ENCODE results near the gene EPC1. TPM values are rescaled to one million over a fixed set of nuclear protein-coding genes. Genes with fewer than 3 reads are reported as not detected.

Gene EPC1
- total and polyA plus RNA-seq, 10 of the 15 experiments (the other 5 are each of a cell fraction or from before 2014, with no cell fraction given), result 6.8 to 59.2 (median 19.4) TPM

GRCh38 chr10:32241946-32242345, 105.0 kb downstream of the EPC1 start (continued):
- TF ChIP-seq CUX1 (IDR thresholded peaks at IDR 0.05; ENCODE audit: insufficient replicate concordance, low read depth, low read length) (no peak), BACH1 (IDR thresholded peaks at IDR 0.05; ENCODE audit: borderline replicate concordance) (no peak), NR2F1 (conservative IDR thresholded peaks at IDR 0.05) (no peak)

- intact Hi-C loops (cut with micrococcal nuclease; ENCODE audit: unreplicated experiment), result no loop called here
- BruUV-seq (replicated peaks), result no TSS peak
- Histone ChIP-seq H3K27ac (ENCODE audit: control insufficient read depth, insufficient read depth) (no peak overlapping the region), H3K4me1 (ENCODE audit: control insufficient read depth, insufficient read depth, low read length) (no peaks in the 10 kb centered on the region), H3K9ac (ENCODE audit: control insufficient read depth, insufficient read depth, low read length) (no peak overlapping the region), H3K79me2 (ENCODE audit: control insufficient read depth, insufficient read depth, low read length) (no peaks in the 10 kb centered on the region), H3K4me3 (no peak overlapping the region), H3K4me2 (ENCODE audit: control insufficient read depth, insufficient read depth) (no peak overlapping the region), H3K9me3 (replicated peaks; ENCODE audit: control insufficient read depth, insufficient read depth, low read length) (no peaks in the 10 kb centered on the region), H2AFZ (ENCODE audit: control insufficient read depth, low read depth, low read length) (no peak overlapping the region), H4K20me1 (ENCODE audit: control insufficient read depth, insufficient read depth) (no peaks in the 10 kb centered on the region), H3K36me3 (ENCODE audit: control insufficient read depth in 2 of 2, insufficient read depth in 2 of 2, low read length in 1 of 2) (no peaks in the 10 kb centered on the region), H3K27me3 (replicated peaks in 1 of 2; ENCODE audit: control insufficient read depth in 2 of 2, insufficient read depth in 2 of 2, low read length in 1 of 2) (no peaks in the 10 kb centered on the region)
- no peak for ATAC-seq
- ChIA-PET SMC1A (ENCODE audit: uncharacterized antibody, unreplicated experiment) (interaction anchor here (1.5 kb wide), 1 partner anchor 15 kb away, joined by 5 read pairs; no protein-coding TSS in a partner anchor), POLR2A (interaction anchor here (0.8 kb wide), 1 partner anchor 11 kb away, joined by 3 read pairs; no protein-coding TSS in a partner anchor), RAD21 (ENCODE audit: unreplicated experiment) (no interaction called here), CTCF (no interaction called here)
- no peak for DNase-seq (ENCODE audit: low read depth, low spot score)
- no peak for TF ChIP-seq STAT3 (IDR thresholded peaks at IDR 0.05; ENCODE audit: low read depth, low read length)
- TF ChIP-seq JUNB (IDR thresholded peaks at IDR 0.05), result no peak
- TF ChIP-seq ZNF274 (IDR thresholded peaks at IDR 0.05; ENCODE audit: insufficient read depth, insufficient read length), result no peak
- TF ChIP-seq POU2F2 (IDR thresholded peaks at IDR 0.05; ENCODE audit: borderline replicate concordance, low read depth, low read length), result no peak
- in situ Hi-C loops (cut with MboI), result no loop called here
- FAIRE-seq, result no peak
- 40% methylated on average over 1 of the region's 1 CpG for WGBS (ENCODE audit: insufficient coverage, insufficient replicate concordance, low lambda C conversion rate, missing lambda C conversion rate)
Observed at GRCh38 chr10:32240471-32240870, 106.5 kb downstream of the EPC1 start.

Data from GM12878 (cell line).